Esophagus muscularis mucosa (tissue), 4 donors: ENCODE data around the gene BRINP1. TPM values are rescaled to one million over a fixed set of nuclear protein-coding genes. Genes with fewer than 3 reads are reported as not detected.

ENCODE experiments used
- DNase-seq: peaks from one replicate; pipeline ENCODE4 v3.0.0-alpha.2; 2017; ENCODE audit errors: extremely low spot score
- H3K27ac ChIP-seq, 4 donors: fragments of 200-600 bp; sonication (generic); replicated peaks in 1 of 4; 1 replicate in 3 of 4; 2 replicates in 1 of 4; pipeline ENCODE4 v1.5.1; 2016 to 2019; ENCODE audit warnings: mild to moderate bottlenecking in 1 of 4
- H3K27me3 ChIP-seq, 4 donors: fragments of 200-600 bp; sonication (generic); one replicate each; pipeline versions ENCODE4 v1.5.1 to v1.6.0; 2016 to 2019
- H3K36me3 ChIP-seq, 4 donors: fragments of 200-600 bp; sonication (generic); one replicate each; pipeline ENCODE4 v1.5.1; 2016 to 2019
- H3K4me1 ChIP-seq, 4 donors: fragments of 200-600 bp; sonication (generic); one replicate each; pipeline ENCODE4 v1.5.1; 2016 to 2019
- H3K4me3 ChIP-seq, 4 donors: fragments of 200-600 bp; sonication (generic); 1 replicate in 2 of 4; 2 replicates in 2 of 4; pipeline ENCODE4 v1.5.1; 2016 to 2019; ENCODE audit warnings: mild to moderate bottlenecking in 4 of 4, moderate library complexity in 1 of 4
- H3K9me3 ChIP-seq, 4 donors: fragments of 200-600 bp; sonication (generic); 1 replicate in 3 of 4; 2 replicates in 1 of 4; pipeline ENCODE4 v1.5.1; 2016 to 2019
- CTCF ChIP-seq, 3 experiments: fragments of 200-600 bp in 2 of 3; fragments of 450-650 bp in 1 of 3; sonication (generic) in 2 of 3; IDR thresholded peaks; one replicate each; pipeline ENCODE4 v1.5.1; 2017 to 2019; ENCODE audit warnings: antibody characterized with exemption in 3 of 3, mild to moderate bottlenecking in 2 of 3, moderate library complexity in 1 of 3
- EP300 ChIP-seq: sonication (generic); formaldehyde crosslinking; IDR thresholded peaks from one replicate; pipeline ENCODE4 v1.6.1; 2017; ENCODE audit warnings: antibody characterized with exemption
- POLR2A ChIP-seq: fragments of 450-650 bp; IDR thresholded peaks from one replicate; pipeline ENCODE4 v1.6.1; 2017; ENCODE audit warnings: antibody characterized with exemption, moderate library complexity, mild to moderate bottlenecking, low read depth
- POLR2AphosphoS5 ChIP-seq, 2 donors: sonication (generic); formaldehyde crosslinking; IDR thresholded peaks; one replicate each; pipeline ENCODE4 v1.6.1; 2017; ENCODE audit warnings: antibody characterized with exemption in 2 of 2
- WGBS: methylation state at CpG from one replicate; pipeline ENCODE4 v1.1.5; 2018; 5-methylcytosine and 5-hydroxymethylcytosine counted together
- intact Hi-C: fragments of 100-400 bp; cut with DNase I; formaldehyde crosslinking; loops from one replicate; pipeline ENCODE4 v1.15.1; 2023
- total RNA-seq, 4 donors: library from RNA; depleted of rRNA; stranded (reverse); fragments of >200 nt; gene quantifications; one replicate each; pipeline versions ENCODE4 v1.1.0 to v1.2.1, GENCODE V29; 2016

BRINP1 gene
- total RNA-seq, 4 donors from 2014 or later: not detected

- no peaks in the 10 kb centered on the region for H3K36me3 ChIP-seq
- H3K27ac ChIP-seq: no peak overlapping the region
- no peaks in the 10 kb centered on the region for H3K27me3 ChIP-seq
- intact Hi-C loops: no loop called here
- TF ChIP-seq CTCF (IDR thresholded peaks at IDR 0.05) (no peak), POLR2A (no peak), EP300 (no peak), POLR2AphosphoS5 (IDR thresholded peaks at IDR 0.05) (no peak)
- 93% methylated on average over 3 of the region's 3 CpGs for WGBS
- DNase-seq: no peak
- H3K4me3 ChIP-seq: no peak overlapping the region
- no peaks in the 10 kb centered on the region for H3K9me3 ChIP-seq
- H3K4me1 ChIP-seq: no peaks in the 10 kb centered on the region
These were observed 40.3 kb upstream of the BRINP1 start for GRCh38 chr9:119409552-119409951.

- intact Hi-C loops: no loop called here
- Histone ChIP-seq H3K4me1 (no peaks in the 10 kb centered on the region), H3K4me3 (no peak overlapping the region), H3K36me3 (no peaks in the 10 kb centered on the region), H3K27me3 (no peaks in the 10 kb centered on the region), H3K9me3 (no peaks in the 10 kb centered on the region), H3K27ac (no peak overlapping the region)
- 51% methylated on average over 2 of the region's 2 CpGs for WGBS
- no peak for DNase-seq
- TF ChIP-seq POLR2AphosphoS5 (IDR thresholded peaks at IDR 0.05): no peak
- TF ChIP-seq POLR2A: no peak
- no peak for TF ChIP-seq EP300
These were observed 31.4 kb upstream of the BRINP1 start for GRCh38 chr9:119400606-119401005.

GRCh38 chr9:119398350-119398749 lies 29.1 kb upstream of the BRINP1 start:
- Histone ChIP-seq H3K4me1 (no peaks in the 10 kb centered on the region), H3K27ac (no peak overlapping the region), H3K9me3 (no peaks in the 10 kb centered on the region), H3K4me3 (no peak overlapping the region), H3K36me3 (no peaks in the 10 kb centered on the region), H3K27me3 (no peaks in the 10 kb centered on the region)
- no peak for DNase-seq
- 72% methylated on average over 2 of the region's 2 CpGs for WGBS
- intact Hi-C loops: no loop called here
- TF ChIP-seq POLR2AphosphoS5 (IDR thresholded peaks at IDR 0.05): no peak
- TF ChIP-seq POLR2A: no peak
- no peak for TF ChIP-seq CTCF (IDR thresholded peaks at IDR 0.05)
- TF ChIP-seq EP300: no peak

GRCh38 chr9:119391878-119392277 lies 22.6 kb upstream of the BRINP1 start:
- intact Hi-C loops: no loop called here
- no peak for DNase-seq
- no peak overlapping the region for H3K27ac ChIP-seq
- TF ChIP-seq CTCF (IDR thresholded peaks at IDR 0.05) (no peak), POLR2AphosphoS5 (IDR thresholded peaks at IDR 0.05) (no peak), POLR2A (no peak), EP300 (no peak)
- no peaks in the 10 kb centered on the region for H3K9me3 ChIP-seq
- no peaks in the 10 kb centered on the region for H3K4me1 ChIP-seq
- H3K36me3 ChIP-seq: no peaks in the 10 kb centered on the region
- no peak overlapping the region for H3K4me3 ChIP-seq
- no peaks in the 10 kb centered on the region for H3K27me3 ChIP-seq

GRCh38 chr9:119375892-119376291 lies 6.7 kb upstream of the BRINP1 start:
- Histone ChIP-seq H3K27ac (no peak overlapping the region), H3K4me1 (no peaks in the 10 kb centered on the region), H3K36me3 (no peaks in the 10 kb centered on the region), H3K4me3 (no peak overlapping the region), H3K9me3 (no peaks in the 10 kb centered on the region), H3K27me3 (peaks cover 0 to 16% (median 0%) of the 10 kb centered on the region in 4 donors)
- peak; percentile 78 for DNase-seq
- TF ChIP-seq POLR2A: no peak
- no peak for TF ChIP-seq EP300
- no peak for TF ChIP-seq CTCF (IDR thresholded peaks at IDR 0.05)
- TF ChIP-seq POLR2AphosphoS5 (IDR thresholded peaks at IDR 0.05): no peak
- WGBS: 36% methylated on average over 3 of the region's 3 CpGs
- intact Hi-C loops: no loop called here
